GM23338 (cell line): ENCODE results near the gene NUMB.

Source experiments
- CREB1 ChIP-seq: fragments of 250-450 bp; sonication (Bioruptor Pico); IDR thresholded peaks from 2 replicates; pipeline ENCODE4 v1.5.0; 2020; ENCODE audit warnings: low read depth, mild to moderate bottlenecking, moderate library complexity
- EZH2 ChIP-seq: fragments of 200-600 bp; sonication (generic); IDR thresholded peaks from one replicate; pipeline ENCODE4 v1.8.0; 2017; ENCODE audit warnings: antibody characterized with exemption, mild to moderate bottlenecking, low read depth; ENCODE audit not compliant: unreplicated experiment
- EZH2phosphoT487 ChIP-seq: fragments of 200-600 bp; sonication (generic); IDR thresholded peaks from one replicate; pipeline ENCODE4 v1.8.1; 2018; ENCODE audit warnings: antibody characterized with exemption; ENCODE audit not compliant: unreplicated experiment
- JUNB ChIP-seq: IDR thresholded peaks from one replicate; pipeline ENCODE4 v1.6.1; 2016; ENCODE audit warnings: antibody characterized with exemption; ENCODE audit not compliant: unreplicated experiment
- NANOG ChIP-seq: IDR thresholded peaks from 2 replicates; pipeline ENCODE4 v1.6.1; 2016; ENCODE audit warnings: antibody characterized with exemption, borderline replicate concordance
- POLR2AphosphoS5 ChIP-seq: IDR thresholded peaks from 2 replicates; pipeline ENCODE4 v1.6.1; 2016; ENCODE audit warnings: antibody characterized with exemption, low read depth
- STAT1 ChIP-seq: IDR thresholded peaks from one replicate; pipeline ENCODE4 v1.6.1; 2016; ENCODE audit warnings: antibody characterized with exemption; ENCODE audit not compliant: unreplicated experiment
- ZNF331 ChIP-seq: fragments of 250-450 bp; sonication (Bioruptor Pico); IDR thresholded peaks from 2 replicates; pipeline ENCODE4 v1.5.0; 2020; ENCODE audit warnings: low read depth, mild to moderate bottlenecking, moderate library complexity
- TF ChIP-seq, protein P1 (sequence below), 2 experiments: fragments of 200-600 bp in 1 of 2; sonication (generic) in 1 of 2; conservative IDR thresholded peaks; 2 replicates each; pipeline versions ENCODE4 v1.5.1 to v1.6.1; 2016 to 2017; ENCODE audit warnings: antibody characterized with exemption in 2 of 2, low read depth in 2 of 2, mild to moderate bottlenecking in 2 of 2, moderate library complexity in 1 of 2
- TF ChIP-seq, protein P2 (sequence below): IDR thresholded peaks from one replicate; pipeline ENCODE4 v1.6.1; 2018; ENCODE audit warnings: antibody characterized with exemption; ENCODE audit not compliant: unreplicated experiment

DNA sequence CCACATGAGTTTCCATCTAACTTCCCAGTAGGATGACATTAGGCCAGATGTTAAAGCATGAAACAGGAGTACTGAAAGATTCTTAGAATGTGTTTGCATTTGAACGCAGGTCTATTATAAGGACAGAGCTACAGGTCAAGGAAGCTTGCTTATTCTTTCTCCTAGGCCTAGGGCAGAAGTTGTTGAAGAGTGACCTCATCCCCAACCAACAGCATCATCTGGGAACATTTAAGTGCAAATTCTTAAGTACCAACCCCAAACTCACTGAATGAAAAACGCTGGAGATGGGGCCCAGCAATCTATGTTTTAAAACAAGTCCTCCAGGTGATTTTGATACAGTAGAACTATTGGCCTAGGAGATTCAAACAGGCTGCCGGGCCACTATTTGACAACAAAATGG, 168.6 kb downstream of the NUMB start:
- TF ChIP-seq, protein P1, sequence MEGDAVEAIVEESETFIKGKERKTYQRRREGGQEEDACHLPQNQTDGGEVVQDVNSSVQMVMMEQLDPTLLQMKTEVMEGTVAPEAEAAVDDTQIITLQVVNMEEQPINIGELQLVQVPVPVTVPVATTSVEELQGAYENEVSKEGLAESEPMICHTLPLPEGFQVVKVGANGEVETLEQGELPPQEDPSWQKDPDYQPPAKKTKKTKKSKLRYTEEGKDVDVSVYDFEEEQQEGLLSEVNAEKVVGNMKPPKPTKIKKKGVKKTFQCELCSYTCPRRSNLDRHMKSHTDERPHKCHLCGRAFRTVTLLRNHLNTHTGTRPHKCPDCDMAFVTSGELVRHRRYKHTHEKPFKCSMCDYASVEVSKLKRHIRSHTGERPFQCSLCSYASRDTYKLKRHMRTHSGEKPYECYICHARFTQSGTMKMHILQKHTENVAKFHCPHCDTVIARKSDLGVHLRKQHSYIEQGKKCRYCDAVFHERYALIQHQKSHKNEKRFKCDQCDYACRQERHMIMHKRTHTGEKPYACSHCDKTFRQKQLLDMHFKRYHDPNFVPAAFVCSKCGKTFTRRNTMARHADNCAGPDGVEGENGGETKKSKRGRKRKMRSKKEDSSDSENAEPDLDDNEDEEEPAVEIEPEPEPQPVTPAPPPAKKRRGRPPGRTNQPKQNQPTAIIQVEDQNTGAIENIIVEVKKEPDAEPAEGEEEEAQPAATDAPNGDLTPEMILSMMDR (conservative IDR thresholded peaks at IDR 0.05; ENCODE audit: low read depth in 2 of 2) = no peak
- TF ChIP-seq POLR2AphosphoS5 (no peak), STAT1 (no peak), EZH2 (no peak), EZH2phosphoT487 (no peak), JUNB (no peak), CREB1 (peak; percentile 43; the same call in 1 of the 2 replicates), ZNF331 (no peak), NANOG (0 out of 2 replicates have a peak, but pooled peaks have one; percentile 21)
- TF ChIP-seq, protein P2, sequence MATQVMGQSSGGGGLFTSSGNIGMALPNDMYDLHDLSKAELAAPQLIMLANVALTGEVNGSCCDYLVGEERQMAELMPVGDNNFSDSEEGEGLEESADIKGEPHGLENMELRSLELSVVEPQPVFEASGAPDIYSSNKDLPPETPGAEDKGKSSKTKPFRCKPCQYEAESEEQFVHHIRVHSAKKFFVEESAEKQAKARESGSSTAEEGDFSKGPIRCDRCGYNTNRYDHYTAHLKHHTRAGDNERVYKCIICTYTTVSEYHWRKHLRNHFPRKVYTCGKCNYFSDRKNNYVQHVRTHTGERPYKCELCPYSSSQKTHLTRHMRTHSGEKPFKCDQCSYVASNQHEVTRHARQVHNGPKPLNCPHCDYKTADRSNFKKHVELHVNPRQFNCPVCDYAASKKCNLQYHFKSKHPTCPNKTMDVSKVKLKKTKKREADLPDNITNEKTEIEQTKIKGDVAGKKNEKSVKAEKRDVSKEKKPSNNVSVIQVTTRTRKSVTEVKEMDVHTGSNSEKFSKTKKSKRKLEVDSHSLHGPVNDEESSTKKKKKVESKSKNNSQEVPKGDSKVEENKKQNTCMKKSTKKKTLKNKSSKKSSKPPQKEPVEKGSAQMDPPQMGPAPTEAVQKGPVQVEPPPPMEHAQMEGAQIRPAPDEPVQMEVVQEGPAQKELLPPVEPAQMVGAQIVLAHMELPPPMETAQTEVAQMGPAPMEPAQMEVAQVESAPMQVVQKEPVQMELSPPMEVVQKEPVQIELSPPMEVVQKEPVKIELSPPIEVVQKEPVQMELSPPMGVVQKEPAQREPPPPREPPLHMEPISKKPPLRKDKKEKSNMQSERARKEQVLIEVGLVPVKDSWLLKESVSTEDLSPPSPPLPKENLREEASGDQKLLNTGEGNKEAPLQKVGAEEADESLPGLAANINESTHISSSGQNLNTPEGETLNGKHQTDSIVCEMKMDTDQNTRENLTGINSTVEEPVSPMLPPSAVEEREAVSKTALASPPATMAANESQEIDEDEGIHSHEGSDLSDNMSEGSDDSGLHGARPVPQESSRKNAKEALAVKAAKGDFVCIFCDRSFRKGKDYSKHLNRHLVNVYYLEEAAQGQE = no peak
